OCI-LY3 (cell line): ENCODE measurements around the gene NDFIP1.

Experiments
- EZH2phosphoT487 ChIP-seq: fragments of 200-600 bp; shearing (Covaris generic); IDR thresholded peaks from 2 replicates; pipeline ENCODE4 v1.6.1; 2018; ENCODE audit warnings: antibody characterized with exemption, mixed run types, low read depth
- TF ChIP-seq, protein P1 (sequence below): fragments of 200-600, 300-600 bp; sonication (generic); IDR thresholded peaks from 2 replicates; pipeline ENCODE4 v1.5.1; 2014; ENCODE audit warnings: antibody characterized with exemption, low read length, low read depth

DNA sequence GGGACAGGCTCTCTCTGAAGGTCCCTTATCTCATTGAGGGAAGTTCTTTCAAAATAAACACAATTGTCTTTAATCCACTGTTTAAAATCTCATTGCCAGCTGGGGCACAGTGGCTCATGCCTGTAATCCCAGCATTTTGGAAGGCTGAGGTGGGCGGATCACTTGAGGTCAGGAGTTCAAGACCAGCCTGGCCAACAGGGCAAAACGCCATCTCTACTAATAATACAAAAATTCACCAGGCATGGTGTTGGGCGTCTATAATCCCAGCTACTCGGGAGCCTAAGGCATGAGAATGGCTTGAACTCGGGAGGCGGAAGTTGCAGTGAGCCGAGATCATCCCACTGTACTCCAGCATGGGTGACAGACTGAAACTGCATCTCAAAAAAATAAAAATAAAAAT lies 8.3 kb upstream of the NDFIP1 start:
- TF ChIP-seq, protein P1, sequence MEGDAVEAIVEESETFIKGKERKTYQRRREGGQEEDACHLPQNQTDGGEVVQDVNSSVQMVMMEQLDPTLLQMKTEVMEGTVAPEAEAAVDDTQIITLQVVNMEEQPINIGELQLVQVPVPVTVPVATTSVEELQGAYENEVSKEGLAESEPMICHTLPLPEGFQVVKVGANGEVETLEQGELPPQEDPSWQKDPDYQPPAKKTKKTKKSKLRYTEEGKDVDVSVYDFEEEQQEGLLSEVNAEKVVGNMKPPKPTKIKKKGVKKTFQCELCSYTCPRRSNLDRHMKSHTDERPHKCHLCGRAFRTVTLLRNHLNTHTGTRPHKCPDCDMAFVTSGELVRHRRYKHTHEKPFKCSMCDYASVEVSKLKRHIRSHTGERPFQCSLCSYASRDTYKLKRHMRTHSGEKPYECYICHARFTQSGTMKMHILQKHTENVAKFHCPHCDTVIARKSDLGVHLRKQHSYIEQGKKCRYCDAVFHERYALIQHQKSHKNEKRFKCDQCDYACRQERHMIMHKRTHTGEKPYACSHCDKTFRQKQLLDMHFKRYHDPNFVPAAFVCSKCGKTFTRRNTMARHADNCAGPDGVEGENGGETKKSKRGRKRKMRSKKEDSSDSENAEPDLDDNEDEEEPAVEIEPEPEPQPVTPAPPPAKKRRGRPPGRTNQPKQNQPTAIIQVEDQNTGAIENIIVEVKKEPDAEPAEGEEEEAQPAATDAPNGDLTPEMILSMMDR: no peak
- TF ChIP-seq EZH2phosphoT487: no peak
